IPS-18a (cell line): Measurements from ENCODE around the gene TUBB3.
"Not testable (repeated sequence)": the region's sequence is repeated elsewhere in the genome, so short reads cannot be mapped to it uniquely, and the experiment has no call there.

Source experiments
- H3K27ac ChIP-seq: one replicate; pipeline ENCODE4 v1.5.1; 2013; ENCODE audit warnings: low read length
- H3K27me3 ChIP-seq: one replicate; pipeline ENCODE4 v1.6.1; 2013; ENCODE audit warnings: mild to moderate bottlenecking, low read length; ENCODE audit not compliant: control insufficient read depth, insufficient read depth
- H3K36me3 ChIP-seq: one replicate; pipeline ENCODE4 v1.6.1; 2013; ENCODE audit warnings: low read depth, low read length; ENCODE audit not compliant: control insufficient read depth
- H3K4me1 ChIP-seq: one replicate; pipeline ENCODE4 v1.6.1; 2013; ENCODE audit warnings: low read depth, low read length; ENCODE audit not compliant: control insufficient read depth
- H3K4me3 ChIP-seq: one replicate; pipeline ENCODE4 v1.5.1; 2013; ENCODE audit warnings: low read length
- H3K9ac ChIP-seq: one replicate; pipeline ENCODE4 v1.6.1; 2013; ENCODE audit warnings: mild to moderate bottlenecking, low read length, moderate library complexity
- H3K9me3 ChIP-seq: one replicate; pipeline ENCODE4 v1.6.1; 2013; ENCODE audit warnings: low read depth, low read length; ENCODE audit not compliant: control insufficient read depth

Gene TUBB3

DNA sequence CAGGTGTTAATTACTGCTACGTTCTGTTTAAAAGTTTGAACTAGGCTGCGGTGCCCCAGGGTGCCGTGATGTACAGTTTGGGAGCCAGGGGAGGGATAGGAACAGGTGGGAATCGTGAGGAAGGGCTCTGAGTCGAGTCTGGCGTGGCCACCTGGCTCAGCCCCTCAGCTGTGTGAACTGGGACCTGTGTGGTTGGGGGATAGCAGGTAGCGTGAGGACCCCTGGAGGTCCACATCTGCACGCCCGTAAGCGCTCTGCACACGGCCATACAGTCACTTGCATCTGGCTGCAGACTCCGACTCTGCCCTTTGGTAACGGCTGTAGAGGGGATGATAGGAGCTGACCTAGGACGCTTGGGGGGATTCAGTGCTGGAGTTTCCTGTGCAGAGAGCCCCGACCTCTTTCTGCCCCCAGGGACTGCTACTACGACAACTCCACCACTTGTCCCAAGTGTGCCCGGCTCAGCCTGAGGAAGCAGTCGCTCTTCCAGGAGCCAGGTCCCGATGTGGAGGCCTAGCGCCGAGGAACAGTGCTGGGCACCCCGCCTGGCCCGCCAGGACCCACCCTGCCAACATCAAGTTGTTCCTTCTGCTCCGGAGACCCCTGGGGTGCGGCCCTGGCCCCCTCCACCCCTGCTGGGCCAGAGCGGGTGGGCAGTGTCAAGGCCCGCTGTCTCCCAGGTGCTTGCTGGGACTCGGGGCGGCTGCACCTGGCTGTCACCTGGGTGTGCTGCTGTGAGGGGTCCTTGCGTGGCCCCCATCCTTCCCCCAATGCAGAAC, 42.5 kb downstream of the TUBB3 start:
- Histone ChIP-seq H3K27me3 (no peaks in the 10 kb centered on the region), H3K9me3 (no peaks in the 10 kb centered on the region), H3K9ac (no peak overlapping the region)

DNA sequence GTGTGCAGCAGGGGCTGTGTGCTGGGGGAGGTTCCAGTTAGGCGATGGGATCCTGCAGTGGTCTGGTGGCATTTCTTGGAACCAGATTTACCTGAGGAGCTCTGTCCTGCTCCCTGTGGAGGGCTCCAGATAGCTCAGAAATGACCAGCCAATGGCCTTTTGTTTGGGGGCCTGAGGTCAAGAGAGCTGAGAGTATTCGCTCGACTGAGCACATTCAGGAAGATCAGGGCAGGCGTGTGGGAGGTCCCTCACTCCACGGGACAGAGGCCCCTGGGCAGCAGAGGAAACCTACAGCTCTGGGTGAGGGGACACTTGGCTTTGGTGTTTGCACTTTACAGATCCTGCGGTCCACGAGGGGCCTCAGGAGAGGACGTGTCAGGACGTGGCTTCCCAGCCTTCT, 43.6 kb downstream of the TUBB3 start:
- Histone ChIP-seq H3K9me3 (peaks cover 3% of the 10 kb centered on the region), H3K27me3 (peaks cover 4% of the 10 kb centered on the region), H3K36me3 (peaks cover 4% of the 10 kb centered on the region), H3K4me1 (no peaks in the 10 kb centered on the region), H3K27ac (no peak overlapping the region), H3K4me3 (no peak overlapping the region), H3K9ac (no peak overlapping the region)

More for the DNA sequence above, 42.5 kb downstream of the TUBB3 start:
- no peaks in the 10 kb centered on the region for H3K4me1 ChIP-seq
- H3K27ac ChIP-seq, result no peak overlapping the region
- peaks cover 4% of the 10 kb centered on the region for H3K36me3 ChIP-seq
- H3K4me3 ChIP-seq, result no peak overlapping the region

DNA sequence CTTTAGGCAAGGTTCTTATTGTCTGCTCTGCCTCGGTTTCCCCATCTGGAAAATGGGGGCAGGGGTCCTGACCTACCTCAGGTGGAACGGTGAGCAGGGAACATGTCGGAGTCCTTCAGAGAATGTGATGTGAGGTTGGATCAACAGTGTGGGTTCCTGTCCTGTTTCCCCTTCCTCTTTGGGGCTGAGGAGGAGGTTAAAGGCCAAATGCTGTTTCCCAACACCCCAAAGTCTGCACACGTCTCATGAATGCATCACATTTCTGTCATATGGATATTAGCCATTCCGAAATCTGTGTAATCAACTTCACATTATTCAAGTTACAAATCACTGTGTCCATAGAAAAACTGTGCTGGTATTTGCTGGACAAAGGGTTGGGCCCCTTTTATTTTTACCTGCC, 44.3 kb downstream of the TUBB3 start:
- H3K4me1 ChIP-seq, H3K9ac ChIP-seq, H3K27me3 ChIP-seq, H3K27ac ChIP-seq, H3K36me3 ChIP-seq, H3K9me3 ChIP-seq, H3K4me3 ChIP-seq: not testable (repeated sequence)

DNA sequence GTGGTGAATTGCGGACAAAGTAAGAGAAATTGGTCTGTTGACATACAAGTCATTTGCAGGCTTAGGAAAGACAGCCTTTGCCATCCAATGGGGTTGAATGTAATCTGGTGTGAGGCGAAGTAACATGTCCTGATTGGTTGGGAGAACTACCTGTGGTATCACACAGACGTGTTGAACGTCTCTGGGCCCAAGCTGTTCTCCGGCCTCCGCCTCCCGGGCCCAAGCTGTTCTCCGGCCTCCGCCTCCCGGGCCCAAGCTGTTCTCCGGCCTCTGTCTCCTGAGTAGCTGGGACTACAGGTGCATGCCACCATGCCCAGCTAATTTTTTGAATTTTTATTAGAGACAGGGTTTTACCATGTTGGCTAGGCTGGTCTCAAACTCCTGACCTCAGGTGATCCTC, 44.9 kb downstream of the TUBB3 start:
- not testable (repeated sequence) for H3K9me3 ChIP-seq, H3K4me1 ChIP-seq, H3K27ac ChIP-seq, H3K9ac ChIP-seq, H3K36me3 ChIP-seq, H3K27me3 ChIP-seq, H3K4me3 ChIP-seq

DNA sequence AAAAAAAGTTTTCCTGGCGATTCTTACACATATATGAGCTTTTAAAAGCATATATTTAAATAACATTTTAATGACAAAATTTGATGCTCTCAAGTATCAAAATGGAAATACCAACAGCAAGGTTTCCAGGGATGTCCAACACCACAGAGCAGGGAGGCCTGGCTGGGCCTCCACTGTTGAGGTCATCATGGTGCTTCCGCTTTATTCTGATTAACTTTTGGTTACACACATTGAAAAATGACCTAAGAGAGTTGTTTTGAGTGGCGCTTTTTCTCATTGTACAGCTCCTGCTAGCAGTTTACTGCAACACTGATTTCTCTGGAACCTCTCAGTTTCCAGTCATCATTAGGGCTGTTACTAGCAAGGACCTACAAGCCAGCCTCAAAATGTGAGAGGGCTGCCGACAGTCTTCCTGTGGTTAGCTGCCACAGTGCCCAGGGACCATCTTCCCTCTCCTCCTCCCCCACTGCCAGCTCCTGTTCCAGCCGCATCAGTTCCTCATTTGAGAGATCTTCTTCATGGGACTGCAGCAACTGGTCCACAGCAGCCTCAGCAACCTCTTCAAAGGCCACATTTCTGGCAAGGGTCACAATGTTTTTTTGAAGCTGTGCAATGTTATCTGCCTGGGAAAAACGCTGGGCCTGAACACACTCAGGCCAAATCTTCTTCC, 46.7 kb downstream of the TUBB3 start:
- peaks cover 6% of the 10 kb centered on the region for H3K27me3 ChIP-seq
- H3K4me1 ChIP-seq, result peaks cover 6% of the 10 kb centered on the region
- no peak overlapping the region for H3K4me3 ChIP-seq
- H3K27ac ChIP-seq, result no peak overlapping the region
- H3K36me3 ChIP-seq, result peaks cover 4% of the 10 kb centered on the region
- H3K9me3 ChIP-seq, result peaks cover 5% of the 10 kb centered on the region
- no peak overlapping the region for H3K9ac ChIP-seq

DNA sequence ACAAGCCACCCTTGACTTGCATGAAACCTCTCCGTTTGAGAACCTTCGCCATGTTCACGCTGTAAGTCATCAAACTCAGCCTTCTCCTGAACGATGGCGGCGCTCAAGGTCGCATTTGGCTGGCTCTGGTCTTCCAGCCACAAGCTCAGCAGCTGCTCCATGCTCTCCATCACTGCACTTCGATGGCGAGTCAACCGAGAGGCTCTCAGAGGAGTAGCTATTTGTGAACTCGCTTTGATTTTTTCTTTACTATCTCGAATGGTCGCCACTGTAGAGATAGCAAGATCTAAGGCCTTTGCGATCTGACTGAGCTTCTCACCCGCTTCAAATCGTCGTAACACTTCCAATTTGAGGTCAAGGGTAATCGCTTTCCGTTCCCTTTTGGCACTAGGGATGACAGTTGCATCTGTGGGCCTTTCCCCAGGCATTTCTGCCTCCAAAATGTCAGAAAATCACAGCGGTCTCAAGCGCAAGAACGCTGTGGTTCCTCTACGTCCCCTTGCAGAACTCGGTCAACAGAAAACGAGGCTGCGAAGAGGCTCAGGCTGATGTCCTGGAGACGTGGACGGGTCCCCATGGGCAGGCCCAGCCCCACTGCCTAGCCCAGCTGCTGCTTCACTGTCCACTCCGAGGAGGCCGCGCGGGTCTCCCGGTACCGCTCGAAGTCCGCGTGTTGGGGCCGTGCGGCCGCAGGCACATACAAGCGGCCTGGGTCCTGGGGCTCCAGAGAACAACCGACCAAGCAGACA, 48.5 kb downstream of the TUBB3 start:
- H3K36me3 ChIP-seq, result no peaks in the 10 kb centered on the region
- peaks cover 6% of the 10 kb centered on the region for H3K4me1 ChIP-seq
- peaks cover 6% of the 10 kb centered on the region for H3K27me3 ChIP-seq
- H3K4me3 ChIP-seq, result peak overlapping the region; percentile 88
- peaks cover 5% of the 10 kb centered on the region for H3K9me3 ChIP-seq
- H3K27ac ChIP-seq, result peak overlapping the region; percentile 20
- H3K9ac ChIP-seq, result peak overlapping the region; percentile 91

DNA sequence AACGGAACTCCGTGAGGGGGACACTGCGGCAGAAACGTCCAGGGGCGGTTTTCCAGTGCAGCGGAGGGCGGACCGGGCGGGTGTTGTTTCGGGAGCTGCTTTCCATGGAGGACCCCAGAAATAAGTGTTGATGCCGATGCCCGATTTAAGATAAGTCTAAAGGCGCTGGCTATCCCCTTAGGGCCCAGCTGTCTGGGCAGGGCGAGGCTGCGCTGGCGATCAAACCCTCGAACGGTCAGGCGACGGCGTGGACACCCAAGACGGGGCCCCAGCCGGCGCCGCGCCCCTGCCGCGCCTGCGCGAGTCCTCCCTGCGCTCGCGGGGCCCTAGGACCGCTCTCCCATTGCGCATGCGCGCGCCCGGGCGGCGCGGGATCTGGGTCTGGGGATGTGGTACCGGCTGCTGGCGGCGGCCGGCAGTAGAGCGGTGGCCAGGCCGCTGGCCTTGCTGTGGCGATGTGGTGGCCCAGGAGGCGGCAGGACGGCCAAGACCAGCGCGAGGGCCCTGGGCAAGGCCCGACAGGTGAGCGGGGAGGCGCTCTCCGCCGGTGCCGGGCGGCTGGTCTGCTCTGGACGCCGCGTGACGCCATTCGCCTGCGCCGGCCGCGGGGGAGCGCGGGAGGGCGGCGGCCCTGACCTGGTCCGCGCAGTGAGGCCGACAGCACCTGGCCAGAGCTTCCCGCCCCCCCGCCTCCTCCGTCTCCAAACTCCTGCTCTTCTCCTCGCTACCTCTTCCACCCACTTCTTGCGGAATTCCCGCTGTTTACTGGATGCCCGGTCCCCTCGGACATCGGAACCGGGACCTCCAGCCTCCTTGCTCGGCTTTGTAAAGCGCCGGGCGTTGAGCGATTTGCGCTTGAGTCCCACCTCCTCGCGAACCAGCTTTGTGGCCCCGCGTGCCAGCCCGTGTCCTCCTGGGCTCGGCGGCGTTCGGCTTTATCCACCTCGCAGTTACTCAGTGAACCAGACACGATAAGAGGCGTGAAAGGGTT, 49.4 kb downstream of the TUBB3 start:
- Histone ChIP-seq H3K4me1 (peaks cover 6% of the 10 kb centered on the region), H3K27ac (peak overlapping the region; percentile 90), H3K9ac (peak overlapping the region; percentile 91), H3K36me3 (peaks cover under 1% of the 10 kb centered on the region), H3K27me3 (peaks cover 6% of the 10 kb centered on the region), H3K4me3 (peak overlapping the region; percentile 88), H3K9me3 (peaks cover 5% of the 10 kb centered on the region)

DNA sequence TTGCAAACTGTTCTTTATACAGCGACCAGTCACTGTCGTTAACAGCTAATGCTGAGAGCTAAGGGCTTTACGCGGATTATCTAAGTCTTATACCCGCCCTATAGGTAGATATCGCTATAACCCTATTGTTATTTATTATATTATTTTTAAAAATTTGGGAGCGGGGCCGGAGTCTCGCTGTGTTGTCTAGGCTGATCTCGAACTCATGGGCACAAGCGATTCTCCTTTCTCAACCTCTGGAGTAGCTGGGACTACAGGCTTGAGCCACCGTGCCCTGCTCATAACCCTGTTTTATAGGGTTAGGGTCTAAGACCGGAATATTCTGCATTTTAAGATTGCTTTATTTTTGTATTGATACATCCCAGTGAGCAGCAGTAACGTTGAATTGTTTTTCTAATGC, 50.1 kb downstream of the TUBB3 start:
- Histone ChIP-seq H3K4me1 (peaks cover 6% of the 10 kb centered on the region), H3K36me3 (peaks cover 8% of the 10 kb centered on the region), H3K27ac (no peak overlapping the region), H3K27me3 (peaks cover 6% of the 10 kb centered on the region), H3K9ac (peak overlapping the region; percentile 91), H3K9me3 (peaks cover 5% of the 10 kb centered on the region), H3K4me3 (peak overlapping the region; percentile 88)

DNA sequence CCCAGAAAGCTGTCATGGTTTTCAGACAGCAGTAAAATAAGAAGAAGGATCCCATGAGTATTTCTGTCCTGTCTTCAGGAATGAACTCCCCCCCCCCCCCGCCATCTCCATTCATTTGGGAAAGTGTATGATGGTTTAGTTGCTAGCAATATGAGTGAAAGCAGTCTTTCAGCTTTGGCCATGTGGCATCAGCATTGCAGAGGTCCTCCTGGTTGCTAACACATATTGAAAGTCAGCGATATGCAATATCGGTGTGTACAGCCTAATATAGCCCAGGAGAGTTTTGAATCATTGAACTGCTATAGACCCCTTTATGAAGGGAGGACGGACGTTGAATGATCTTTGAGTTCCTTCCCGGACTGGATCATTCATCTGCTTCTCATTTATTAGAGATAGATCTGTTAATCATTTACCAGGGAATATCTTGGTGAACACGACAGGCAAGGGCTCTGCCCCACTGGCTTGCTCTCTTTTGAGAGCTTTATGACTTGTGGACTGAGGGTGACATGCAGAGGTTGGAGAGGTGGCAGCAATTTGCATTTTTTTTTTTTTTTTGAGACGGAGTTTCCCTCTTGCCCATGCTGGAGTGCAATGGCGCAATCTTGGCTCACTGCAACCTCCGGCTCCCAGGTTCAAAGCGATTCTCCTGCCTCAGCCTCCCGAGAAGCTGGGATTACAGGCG, 50.7 kb downstream of the TUBB3 start:
- Histone ChIP-seq H3K9ac (peak overlapping the region; percentile 91), H3K36me3 (peaks cover 10% of the 10 kb centered on the region), H3K27me3 (peaks cover 6% of the 10 kb centered on the region), H3K27ac (no peak overlapping the region), H3K9me3 (peaks cover 5% of the 10 kb centered on the region), H3K4me1 (peaks cover 6% of the 10 kb centered on the region), H3K4me3 (peak overlapping the region; percentile 88)

DNA sequence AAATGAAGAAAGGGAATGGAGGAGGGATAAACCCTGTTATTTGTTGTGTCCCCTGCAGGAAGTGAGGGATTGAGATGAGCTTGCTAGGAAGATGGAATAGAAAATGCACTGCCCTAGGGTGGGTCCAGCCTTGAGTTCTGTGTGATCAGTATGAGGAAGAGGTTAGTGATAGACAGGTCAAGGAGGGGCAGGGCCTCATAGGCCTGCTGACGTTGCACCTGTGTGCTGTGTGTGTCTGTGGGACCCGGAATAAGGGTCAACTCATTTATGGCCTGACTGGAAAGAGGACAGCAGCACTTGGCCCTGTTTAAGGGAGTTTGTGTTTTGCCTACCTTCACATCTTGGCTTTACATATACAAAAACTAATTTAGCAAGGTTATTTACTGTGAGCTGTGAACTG, 51.7 kb downstream of the TUBB3 start:
- Histone ChIP-seq H3K4me1 (peaks cover 6% of the 10 kb centered on the region), H3K27ac (no peak overlapping the region), H3K9me3 (peaks cover 5% of the 10 kb centered on the region), H3K4me3 (no peak overlapping the region), H3K9ac (no peak overlapping the region), H3K36me3 (peaks cover 18% of the 10 kb centered on the region), H3K27me3 (peaks cover 6% of the 10 kb centered on the region)
